Choroid plexus epithelial cell (primary cell): Measurements from ENCODE around the gene GTF2I.
"Not testable (repeated sequence)": the region's sequence is repeated elsewhere in the genome, so short reads cannot be mapped to it uniquely, and the experiment has no call there.

Source experiments
- DNase-seq: peaks from one replicate; pipeline ENCODE4 v3.0.0-alpha.2; 2010; ENCODE audit warnings: low read depth
- H3K4me3 ChIP-seq: 2 replicates; pipeline ENCODE4 v1.5.1; 2011; ENCODE audit warnings: low read depth, mild to moderate bottlenecking, control low read depth, low read length, moderate library complexity

Gene GTF2I

DNA sequence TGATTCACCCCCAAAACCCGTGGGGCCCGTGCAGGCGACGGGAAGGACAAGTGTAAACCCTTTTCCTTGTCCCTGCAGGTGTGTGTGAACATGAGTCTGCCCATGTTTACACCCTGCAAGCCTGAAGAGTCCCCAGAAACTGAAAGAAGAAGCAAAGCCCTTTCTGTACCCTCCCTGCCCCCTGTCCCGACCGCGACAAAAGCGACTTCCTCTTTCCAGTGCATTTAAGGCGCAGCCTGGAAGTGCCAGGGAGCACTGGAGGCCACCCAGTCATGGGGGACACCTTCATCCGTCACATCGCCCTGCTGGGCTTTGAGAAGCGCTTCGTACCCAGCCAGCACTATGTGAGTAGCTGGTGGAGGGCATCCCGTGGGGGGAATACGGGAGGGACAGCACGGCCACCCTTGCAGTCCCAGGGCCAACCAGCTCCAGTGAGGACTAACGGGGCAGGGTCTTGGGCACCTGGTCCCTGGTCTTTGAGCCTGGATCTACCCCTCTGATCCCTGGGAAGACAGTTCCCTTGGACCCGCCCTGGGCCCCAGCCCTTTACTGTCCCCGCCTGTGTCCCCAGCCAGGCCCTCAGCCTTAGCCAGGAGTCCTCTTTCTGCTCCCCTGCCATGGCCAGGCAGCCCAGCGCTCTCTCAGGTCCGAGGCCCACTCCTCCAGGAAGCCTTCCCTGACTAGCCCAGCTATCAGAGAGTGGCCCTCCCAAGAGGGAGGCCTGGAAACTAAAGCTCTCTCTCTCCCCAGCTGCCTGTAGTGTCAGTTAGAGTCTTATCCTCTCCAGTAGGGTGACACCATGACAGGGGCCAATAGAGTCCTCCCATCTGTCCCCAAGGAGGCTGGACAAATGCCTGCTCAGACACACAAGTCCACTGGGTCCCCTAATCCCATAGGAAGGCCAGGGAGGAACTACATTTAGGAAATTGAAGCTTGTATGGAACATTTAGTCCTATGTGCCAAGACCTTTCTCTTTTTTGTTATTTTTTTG is 116.5 kb downstream of the GTF2I start, which contains the start of gene NCF1:
NCF1 (plus strand) TSS at position 252 of the 991 bp plus-strand sequence; CDS start at position 273, 21 bp downstream.
- not testable (repeated sequence) for DNase-seq

GRCh38 chr7:74775111-74775510 is 117.6 kb downstream of the GTF2I start:
- DNase-seq = not testable (repeated sequence)

More for the DNA sequence above, 116.5 kb downstream of the GTF2I start, which contains the start of gene NCF1:
- not testable (repeated sequence) for H3K4me3 ChIP-seq

DNA sequence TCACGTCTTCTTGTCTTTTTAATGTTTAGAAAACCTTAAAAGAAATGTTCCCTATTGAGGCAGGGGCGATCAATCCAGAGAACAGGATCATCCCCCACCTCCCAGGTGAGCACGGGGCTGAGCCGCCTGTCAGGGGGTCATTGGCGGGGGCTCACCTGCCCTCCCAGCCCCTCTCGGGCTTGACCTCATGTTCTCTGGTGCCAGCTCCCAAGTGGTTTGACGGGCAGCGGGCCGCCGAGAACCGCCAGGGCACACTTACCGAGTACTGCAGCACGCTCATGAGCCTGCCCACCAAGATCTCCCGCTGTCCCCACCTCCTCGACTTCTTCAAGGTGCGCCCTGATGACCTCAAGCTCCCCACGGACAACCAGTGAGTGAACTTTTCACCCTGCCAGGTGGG is 121.5 kb downstream of the GTF2I start:
- not testable (repeated sequence) for H3K4me3 ChIP-seq, DNase-seq

More at GRCh38 chr7:74775111-74775510, 117.6 kb downstream of the GTF2I start:
- not testable (repeated sequence) for H3K4me3 ChIP-seq

DNA sequence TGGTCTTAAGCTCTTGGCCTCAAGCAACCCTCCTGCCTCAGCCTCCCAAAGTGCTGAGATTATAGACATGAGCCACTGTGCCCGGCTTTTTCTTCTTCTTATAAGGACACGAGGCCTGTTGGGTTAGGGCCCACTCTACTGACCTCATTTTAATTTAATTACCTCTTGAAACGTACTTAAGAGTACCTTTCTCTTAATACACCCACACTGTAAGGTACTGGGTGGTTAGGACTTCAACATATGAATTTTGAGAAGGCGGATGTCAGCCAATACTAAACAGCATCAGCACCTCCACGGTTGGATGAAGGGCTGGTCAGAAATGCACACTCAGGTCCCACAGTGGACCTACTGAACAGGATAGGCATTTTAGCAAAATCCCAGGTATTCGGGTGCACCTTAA is 124.2 kb downstream of the GTF2I start:
- not testable (repeated sequence) for DNase-seq, H3K4me3 ChIP-seq

- H3K4me3 ChIP-seq, DNase-seq: not testable (repeated sequence)
Measured at GRCh38 chr7:74783595-74783994, 126.1 kb downstream of the GTF2I start.

- peak; percentile 85 for DNase-seq
Measured at GRCh38 chr7:74788369-74789150, 131.0 kb downstream of the GTF2I start.

GRCh38 chr7:74789200-74789736 is 131.8 kb downstream of the GTF2I start:
- not testable (repeated sequence) for H3K4me3 ChIP-seq, DNase-seq

More at GRCh38 chr7:74788369-74789150, 131.0 kb downstream of the GTF2I start:
- peak overlapping the region; percentile 36 for H3K4me3 ChIP-seq

DNA sequence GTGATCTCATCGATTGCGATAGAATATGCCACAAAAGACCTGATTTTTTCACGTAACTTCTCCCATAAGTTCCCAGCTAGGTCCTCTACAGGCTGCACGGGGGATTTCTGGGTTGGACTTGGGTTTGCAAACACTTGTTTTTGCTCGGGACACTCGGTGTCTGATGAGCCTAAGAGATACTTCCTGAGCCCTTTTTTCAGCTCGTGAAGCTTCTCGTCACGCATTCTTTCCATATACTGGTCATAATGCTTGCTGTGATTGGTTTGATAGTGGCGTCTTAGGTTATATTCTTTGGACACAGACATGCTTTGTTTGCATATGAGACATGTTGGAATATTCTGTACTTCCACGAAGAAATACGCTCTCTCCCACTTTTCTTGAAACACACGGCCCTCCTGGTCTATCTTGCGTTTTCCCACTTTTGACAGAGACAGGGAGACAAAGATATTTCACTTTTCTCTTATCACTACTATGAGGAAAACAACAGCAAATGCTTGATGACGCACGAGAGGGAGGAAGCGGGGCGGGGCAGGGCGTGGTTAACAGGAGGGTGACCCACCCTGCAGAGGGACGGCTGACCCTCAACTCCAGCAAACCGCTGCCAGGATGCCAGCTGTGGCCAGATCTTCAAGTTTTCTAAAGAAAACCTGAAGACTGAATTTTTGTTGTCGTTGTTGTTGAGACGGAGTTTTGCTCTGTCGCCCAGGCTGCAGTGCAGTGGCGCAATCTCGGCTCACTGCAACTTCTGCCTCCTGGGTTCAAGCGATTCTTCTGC is 140.5 kb downstream of the GTF2I start:
- DNase-seq, H3K4me3 ChIP-seq: not testable (repeated sequence)

DNA sequence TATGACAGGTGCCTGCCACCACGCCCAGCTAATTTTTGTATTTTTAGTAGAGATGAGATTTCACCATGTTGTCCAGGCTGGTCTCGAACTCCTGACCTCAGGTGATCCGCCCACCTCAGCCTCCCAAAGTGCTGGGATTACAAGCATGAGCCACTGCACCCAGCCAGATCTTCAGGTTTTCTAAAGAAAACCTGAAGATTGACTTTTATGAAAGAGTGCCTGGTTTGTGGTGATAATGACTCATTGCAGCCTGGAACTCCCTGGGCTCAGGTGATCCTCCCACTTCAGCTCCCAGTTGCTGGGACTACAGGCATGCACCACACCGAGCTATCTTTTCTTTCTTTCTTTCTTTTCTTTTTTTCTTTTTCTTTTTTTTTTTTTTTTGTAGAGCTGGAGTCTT is 141.1 kb downstream of the GTF2I start:
- not testable (repeated sequence) for DNase-seq, H3K4me3 ChIP-seq
